Measurements from ENCODE around the gene AP4E1.
"Not testable (repeated sequence)": the region's sequence is repeated elsewhere in the genome, so short reads cannot be mapped to it uniquely, and the experiment has no call there.

AP4E1 gene

GRCh38 chr15:51023499-51023898, 115.0 kb downstream of the AP4E1 start:
- no peak for DNase-seq (ENCODE audit: low read depth in 2 of 2)

- no peak for DNase-seq (ENCODE audit: low read depth in 2 of 2)
These were observed 116.4 kb downstream of the AP4E1 start for GRCh38 chr15:51024735-51025453.

- DNase-seq (ENCODE audit: low read depth in 2 of 2) = no peak
These were observed 117.0 kb downstream of the AP4E1 start for GRCh38 chr15:51025454-51025846.

- no peak for DNase-seq (ENCODE audit: low read depth in 2 of 2)
These were observed 122.3 kb downstream of the AP4E1 start for GRCh38 chr15:51030649-51031316.

GRCh38 chr15:51037474-51037873, 129.0 kb downstream of the AP4E1 start:
- DNase-seq (ENCODE audit: low read depth in 2 of 2) = not testable (repeated sequence)

- DNase-seq (ENCODE audit: low read depth in 2 of 2) = no peak
These were observed 129.9 kb downstream of the AP4E1 start for GRCh38 chr15:51038162-51038973.

- DNase-seq (ENCODE audit: low read depth in 2 of 2) = no peak
These were observed 130.5 kb downstream of the AP4E1 start for GRCh38 chr15:51038974-51039319.

GRCh38 chr15:51044037-51044727, 135.7 kb downstream of the AP4E1 start:
- DNase-seq (ENCODE audit: low read depth in 2 of 2) = no peak

GRCh38 chr15:51046016-51046415, 137.5 kb downstream of the AP4E1 start:
- DNase-seq (ENCODE audit: low read depth in 2 of 2) = no peak

- DNase-seq (ENCODE audit: low read depth in 2 of 2) = no peak
These were observed 138.4 kb downstream of the AP4E1 start for GRCh38 chr15:51046799-51047449.

- no peak for DNase-seq (ENCODE audit: low read depth in 2 of 2)
These were observed 139.8 kb downstream of the AP4E1 start for GRCh38 chr15:51048308-51048707.

- no peak for DNase-seq (ENCODE audit: low read depth in 2 of 2)
These were observed 140.6 kb downstream of the AP4E1 start for GRCh38 chr15:51049081-51049480.

GRCh38 chr15:51051776-51052175, 143.3 kb downstream of the AP4E1 start:
- no peak for DNase-seq (ENCODE audit: low read depth in 2 of 2)

- DNase-seq (ENCODE audit: low read depth in 2 of 2) = no peak
These were observed 145.1 kb downstream of the AP4E1 start for GRCh38 chr15:51053571-51053970.

- no peak for DNase-seq (ENCODE audit: low read depth in 2 of 2)
These were observed 146.1 kb downstream of the AP4E1 start for GRCh38 chr15:51054535-51054934.
